Measurements from ENCODE around the gene CMC2.

GRCh38 chr16:80964351-80964750, 42.3 kb downstream of the CMC2 start:
- no peak for TF ChIP-seq CTCF (IDR thresholded peaks at IDR 0.05; ENCODE audit: insufficient read depth, low read depth, low read length)
- no peak for TF ChIP-seq EZH2 (IDR thresholded peaks at IDR 0.05; ENCODE audit: insufficient read depth, low read length)
